Kidney tubule cell (primary cell): ENCODE measurements around the gene BBS2.

Source experiments
- DNase-seq: peaks from one replicate; pipeline ENCODE4 v3.0.0-alpha.2; 2018; ENCODE audit warnings: low spot score

Gene BBS2, protein sequence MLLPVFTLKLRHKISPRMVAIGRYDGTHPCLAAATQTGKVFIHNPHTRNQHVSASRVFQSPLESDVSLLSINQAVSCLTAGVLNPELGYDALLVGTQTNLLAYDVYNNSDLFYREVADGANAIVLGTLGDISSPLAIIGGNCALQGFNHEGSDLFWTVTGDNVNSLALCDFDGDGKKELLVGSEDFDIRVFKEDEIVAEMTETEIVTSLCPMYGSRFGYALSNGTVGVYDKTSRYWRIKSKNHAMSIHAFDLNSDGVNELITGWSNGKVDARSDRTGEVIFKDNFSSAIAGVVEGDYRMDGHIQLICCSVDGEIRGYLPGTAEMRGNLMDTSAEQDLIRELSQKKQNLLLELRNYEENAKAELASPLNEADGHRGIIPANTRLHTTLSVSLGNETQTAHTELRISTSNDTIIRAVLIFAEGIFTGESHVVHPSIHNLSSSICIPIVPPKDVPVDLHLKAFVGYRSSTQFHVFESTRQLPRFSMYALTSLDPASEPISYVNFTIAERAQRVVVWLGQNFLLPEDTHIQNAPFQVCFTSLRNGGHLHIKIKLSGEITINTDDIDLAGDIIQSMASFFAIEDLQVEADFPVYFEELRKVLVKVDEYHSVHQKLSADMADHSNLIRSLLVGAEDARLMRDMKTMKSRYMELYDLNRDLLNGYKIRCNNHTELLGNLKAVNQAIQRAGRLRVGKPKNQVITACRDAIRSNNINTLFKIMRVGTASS

DNA sequence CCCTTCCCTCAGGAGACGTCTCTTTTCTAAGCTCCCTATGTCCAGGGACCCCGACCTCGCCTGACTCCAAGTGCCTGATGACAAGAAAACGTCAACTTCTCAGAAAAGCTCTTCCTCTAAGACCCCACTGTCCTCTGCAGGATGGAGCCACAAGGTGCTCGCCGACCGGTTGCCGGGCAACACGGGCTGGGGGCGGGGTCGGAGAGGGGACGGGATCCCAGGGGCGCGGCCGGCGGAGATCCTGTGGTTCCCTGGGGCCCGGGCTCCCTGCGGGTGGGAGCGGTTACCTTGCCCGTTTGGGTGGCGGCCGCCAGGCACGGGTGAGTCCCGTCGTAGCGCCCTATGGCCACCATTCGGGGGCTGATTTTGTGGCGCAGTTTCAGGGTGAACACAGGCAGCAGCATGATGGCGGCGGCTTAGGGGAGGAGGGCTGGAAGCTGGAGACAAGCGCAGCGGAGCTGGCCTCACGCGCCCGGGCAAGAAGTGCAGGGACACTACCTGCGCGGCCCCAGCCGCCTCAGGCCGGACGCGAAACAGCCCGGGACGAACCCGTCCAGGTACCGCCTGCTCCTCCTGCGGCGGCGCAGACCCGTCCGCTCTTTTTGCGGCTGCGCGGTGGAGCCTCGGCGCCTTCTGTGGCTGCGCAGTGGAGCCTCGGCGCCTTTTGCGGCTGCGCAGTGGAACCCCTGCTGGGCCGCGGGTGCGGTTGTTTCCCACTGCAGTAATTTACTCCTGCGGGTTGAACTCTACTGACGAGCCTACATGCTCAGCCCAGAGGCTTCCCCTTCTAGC, at the start of gene BBS2:
Gene BBS2 (minus strand): TSS at position 566 of the 792 bp plus-strand sequence. CDS start 162 bp downstream, at position 404.
- peak; percentile 92 for DNase-seq

DNA sequence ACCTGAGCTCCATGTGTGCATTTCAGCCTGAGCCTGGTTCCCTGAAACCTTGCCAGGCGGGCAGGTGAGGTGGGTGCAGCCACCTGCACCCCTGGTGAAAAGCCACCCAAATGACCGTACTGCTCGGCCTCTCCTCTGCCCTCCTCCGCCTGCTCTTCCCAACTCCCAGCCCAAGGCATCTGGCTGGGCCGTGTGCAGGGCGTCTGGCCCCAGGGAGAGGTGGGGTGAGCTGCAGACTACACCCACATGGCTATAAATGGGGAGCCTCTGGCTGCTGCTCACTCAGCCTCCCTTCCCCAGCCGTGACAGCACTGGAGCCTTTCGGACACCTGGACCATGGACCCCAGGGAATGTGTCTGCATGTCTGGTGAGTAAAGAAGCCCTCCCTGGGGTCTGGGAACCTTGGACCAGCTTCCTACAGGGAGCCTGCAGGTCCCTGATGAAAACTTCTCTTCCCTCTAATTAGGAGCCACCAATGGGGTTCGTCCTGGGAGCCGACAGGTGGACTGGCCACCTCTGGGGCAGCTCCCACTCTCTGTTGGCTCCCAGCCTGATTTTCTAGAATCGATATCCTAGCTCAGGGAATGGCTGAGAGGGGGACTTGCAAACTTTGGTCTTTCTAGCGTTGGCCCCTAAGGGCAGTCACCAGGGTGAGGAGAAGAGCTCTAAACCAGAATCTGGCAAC, 45.1 kb upstream of the BBS2 start, which contains the start of gene MT4:
Gene MT4 (plus strand): TSS at position 281 of the 685 bp plus-strand sequence. CDS start 56 bp downstream, at position 337.
- no peak for DNase-seq

DNA sequence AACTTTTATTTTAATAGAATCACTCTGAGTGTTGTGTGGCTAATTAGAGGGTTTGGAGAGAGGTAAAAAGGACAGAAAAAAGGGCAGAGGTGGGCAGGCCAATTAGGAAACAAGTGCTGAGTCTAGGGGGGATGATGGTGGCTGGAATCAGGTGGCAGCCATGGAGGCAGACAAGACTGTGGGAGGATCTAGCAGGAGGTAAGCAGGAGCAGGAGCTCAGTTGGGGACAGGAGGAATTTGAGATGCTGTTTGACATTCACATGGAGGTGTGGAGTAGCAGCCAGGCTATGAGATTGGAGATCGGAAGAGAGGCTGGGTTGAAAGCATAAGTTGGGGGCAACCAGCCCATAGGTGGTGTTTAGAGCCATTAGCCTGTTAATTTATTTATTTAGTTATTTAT, 41.3 kb upstream of the BBS2 start:
- DNase-seq, result no peak

DNA sequence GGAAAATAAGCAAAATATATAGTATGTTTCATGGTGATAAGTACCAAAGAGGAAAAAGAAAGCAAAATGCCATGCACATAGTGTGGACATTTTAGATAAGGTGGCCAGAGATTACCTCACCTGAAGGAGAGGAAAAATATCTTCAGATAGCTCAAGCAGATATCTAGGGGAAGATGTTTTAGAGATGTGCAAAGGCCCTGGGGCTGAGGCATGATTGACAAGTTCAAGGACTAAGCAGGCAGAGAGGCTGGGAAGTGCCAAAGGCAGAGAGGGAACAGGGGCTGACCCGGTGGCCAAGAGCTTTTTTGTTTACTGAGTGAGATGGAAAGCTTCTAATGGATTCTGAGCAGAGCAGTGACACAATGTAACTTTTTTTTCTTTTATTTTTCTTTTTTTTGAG, 40.6 kb upstream of the BBS2 start:
- DNase-seq, result no peak

DNA sequence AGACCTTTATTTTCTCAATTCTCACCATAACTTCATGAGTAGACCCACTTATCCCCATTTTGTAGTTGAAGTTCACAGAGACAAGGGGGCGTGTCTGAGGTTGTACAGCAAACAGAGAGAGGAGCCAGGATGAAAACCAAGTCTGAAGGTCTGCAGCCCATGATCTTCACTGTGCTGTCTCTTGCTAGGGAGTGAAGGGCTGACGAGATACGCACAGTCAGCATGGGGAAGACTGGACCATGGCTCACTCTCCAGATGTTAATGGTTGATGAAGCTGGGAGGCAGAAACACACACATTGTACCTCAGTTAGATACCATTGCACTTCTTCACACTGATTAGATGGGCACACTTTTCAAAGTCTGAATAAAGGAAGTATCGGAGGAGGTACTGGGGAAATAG, 39.3 kb upstream of the BBS2 start:
- no peak for DNase-seq

DNA sequence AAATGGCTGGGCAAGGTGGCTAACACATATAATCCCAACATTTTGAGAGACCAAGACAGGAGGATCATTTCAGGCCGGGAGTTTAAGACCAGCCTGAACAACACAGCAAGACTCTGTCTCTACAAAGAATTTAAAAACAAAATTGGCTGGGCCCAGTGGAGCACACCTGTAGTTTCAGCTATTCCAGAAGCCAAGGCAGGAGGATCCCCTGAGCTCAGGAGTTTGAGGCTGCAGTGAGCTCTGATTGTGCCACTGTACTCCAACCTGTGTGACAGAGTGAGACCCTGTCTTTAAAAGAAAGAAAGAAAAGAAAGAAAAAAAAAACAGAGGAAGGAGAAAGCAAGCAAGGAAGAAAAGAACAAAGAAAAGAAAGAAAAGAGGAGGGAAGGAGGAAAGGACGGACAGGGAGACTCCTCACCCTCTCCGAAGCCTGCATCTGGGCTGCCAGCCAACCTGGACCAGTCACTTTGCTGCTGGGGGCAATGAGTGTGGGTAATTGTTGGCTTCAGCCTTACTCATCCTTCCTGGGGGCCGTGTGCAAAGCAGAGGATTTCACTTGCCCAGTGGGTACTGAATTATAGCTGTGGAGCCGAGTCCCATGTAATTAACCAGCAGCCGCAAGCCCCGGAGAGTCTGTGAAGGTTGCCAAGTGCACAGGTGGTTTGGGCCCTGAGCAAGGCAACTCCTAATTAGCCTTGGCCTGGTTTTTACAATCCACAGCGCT, 38.4 kb upstream of the BBS2 start:
- peak; percentile 83 for DNase-seq

DNA sequence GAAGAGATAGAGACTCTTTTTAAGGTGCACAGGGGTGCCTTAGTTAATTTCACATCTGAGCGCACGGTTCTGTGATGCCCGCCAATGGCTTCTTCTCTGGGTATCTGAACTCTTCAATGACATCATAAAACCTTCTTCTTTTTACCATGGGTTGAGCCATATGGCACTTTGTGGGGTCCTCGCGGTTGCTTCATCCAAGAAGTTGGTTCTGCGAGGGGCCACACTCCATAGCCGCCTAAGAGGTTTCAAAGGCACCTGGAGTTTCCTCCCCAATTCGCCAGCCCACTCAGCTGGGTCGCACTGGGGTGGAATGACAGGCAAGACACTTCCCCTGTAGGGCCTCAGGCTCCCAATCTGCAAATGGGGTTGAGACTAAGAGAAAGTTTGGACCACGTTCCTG, 34.6 kb upstream of the BBS2 start:
- no peak for DNase-seq

DNA sequence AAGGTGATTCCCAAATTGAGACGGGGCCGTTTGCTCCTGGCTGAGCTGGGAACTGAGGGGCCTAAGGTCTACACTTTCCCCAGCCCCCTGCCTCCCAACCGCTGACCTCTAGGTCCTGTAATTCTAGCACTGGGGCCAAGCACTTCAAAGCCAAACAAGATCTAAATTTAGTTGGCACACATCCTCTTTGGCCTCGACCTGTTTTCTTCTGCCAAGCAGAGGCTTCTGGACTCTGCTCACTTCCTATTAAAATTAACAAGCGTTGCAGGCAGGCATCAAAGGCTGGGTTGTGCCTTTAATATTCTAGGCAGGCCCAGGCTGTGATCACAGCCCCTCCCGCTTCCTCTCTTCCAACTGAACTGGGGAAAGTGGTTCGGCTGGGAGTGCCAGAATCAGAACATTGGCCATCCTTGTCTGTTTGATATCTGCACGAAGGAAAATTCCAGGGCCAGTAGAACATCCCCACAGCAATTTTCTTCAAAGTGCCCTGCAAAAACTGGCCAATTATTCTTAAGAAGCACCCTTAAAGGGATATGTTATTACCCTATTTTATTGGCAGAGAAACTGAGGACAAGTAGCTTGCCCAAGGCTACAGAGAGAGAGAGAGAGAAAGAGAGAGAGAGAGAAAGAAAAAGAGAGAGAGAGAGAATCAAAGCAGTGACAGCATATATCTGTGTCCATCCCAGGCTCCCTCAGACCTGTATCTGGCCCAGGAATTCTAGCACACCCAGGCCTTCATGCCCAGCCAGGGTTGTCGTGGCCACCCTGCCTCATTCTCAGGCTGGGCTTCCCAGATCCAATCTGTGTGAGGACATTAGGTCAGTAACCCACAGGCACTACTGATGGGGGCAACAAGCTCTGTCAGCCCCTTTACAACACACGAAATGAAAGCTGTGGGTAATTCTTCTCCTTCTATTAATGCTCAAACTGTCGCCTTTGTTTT, 32.2 kb upstream of the BBS2 start:
- DNase-seq, result no peak

DNA sequence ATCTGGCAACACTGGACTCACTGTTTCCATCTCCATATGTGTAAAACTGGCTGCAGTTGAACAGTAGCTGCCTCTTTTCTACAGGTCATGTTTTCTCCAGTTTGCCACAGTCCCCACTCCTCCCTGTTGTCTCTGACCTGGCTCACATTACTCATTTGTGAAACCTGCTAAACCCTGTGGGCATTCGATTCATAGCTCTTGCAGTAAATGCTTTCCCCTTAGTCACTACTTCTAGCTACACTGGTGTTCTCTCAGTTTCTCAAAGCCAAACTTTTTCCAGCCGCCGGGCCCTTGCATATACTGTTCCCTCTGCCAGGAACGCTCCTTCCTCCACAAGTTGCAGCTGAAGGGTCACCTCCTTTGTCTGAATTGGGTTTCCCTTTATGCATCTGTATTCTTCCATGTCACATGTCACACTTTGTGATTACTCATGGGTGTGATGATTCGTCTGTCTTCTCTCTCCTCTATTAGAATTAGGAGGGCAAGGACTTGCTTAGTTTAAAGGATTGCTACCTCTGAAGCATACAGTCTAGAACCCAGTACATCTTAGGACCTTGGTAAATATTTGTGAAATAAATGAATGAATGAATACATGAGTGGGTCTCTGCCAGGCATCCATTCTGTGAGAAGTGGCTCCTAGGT, 30.0 kb upstream of the BBS2 start:
- peak; percentile 53 for DNase-seq

DNA sequence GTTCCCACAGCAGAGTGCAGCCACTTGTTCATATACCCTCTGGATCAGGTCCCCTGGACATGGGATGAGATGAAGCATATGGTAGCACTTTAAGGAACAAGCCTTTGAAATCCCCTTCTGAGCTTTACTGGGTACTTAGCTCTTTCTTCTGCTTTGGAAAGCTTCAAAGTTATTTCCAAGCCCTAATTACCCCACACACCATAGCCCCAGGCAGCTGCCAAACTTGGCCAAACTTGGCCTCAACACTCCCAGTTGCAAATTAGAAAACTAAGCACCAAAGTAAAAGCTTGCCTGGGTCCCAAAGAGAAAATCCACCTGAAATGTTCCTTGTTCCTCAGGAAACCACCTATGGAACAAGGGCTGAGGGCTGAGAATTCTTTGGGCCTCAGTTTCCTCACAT, 29.3 kb upstream of the BBS2 start:
- no peak for DNase-seq

DNA sequence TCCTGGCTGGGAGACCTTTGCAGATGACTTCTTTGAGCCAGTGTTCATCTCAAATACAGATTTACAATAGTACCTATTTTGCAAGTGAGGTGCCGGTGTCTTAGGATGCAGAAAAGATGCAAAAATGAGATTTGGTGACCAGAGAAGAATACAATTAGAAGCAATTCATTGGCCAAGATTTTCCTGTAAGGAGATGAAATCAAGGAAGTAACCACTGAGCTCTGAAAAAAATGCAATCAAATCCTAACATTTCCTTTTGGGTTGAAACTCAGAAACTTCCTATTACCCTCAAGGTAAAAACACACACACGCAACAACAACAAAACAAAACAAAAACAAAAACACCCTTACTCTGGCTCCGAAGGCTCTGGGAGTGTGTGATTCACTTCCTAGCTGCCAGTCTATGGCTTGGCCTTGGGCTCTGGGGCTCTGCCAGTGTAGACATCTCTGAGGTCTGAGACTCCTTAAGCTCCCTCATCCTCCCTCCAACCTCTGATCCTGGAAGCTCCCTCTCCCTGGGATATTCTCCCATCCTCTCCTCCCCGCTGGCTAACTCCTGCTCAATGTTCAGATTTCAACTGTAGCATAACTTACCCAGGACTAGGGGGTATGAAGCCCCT, 28.2 kb upstream of the BBS2 start:
- no peak for DNase-seq

DNA sequence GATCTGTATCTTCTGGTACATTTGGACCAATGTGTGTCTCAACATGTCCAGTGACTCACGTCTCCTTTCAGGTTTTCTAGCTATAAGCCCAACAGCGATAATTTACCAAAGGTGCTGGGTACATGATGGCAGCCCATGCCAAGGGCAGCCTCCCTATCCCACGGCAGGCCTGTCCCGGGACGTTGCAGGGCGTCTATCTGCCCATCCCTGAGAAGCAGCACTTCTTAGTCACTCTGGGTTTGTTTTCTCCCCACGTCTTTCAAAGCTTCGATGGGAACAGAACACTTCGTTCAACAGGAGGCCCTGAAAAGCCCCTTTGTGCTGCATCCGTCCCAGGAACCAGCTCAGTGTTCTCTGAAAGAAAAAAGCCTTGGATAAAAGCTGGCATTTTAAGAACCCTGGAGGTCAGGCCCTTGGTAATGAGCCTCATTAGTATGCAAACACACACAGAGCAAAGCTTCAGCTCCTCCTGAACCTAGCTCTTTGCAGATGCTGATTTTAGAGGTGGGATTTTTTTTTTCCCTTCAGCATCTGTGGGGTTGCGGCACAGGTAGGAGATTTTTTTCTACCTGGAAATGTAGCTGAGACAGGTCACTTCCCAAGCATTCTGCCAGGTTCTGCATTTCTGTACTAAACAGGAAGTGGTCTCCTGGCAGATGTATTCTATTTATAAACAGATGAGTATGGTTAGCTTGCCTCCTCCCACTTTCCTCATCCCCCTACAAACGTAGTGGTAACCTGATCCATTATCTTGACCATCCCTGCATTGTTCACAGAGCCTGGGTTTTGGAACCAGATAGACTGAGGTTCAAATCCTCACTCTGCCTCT, 27.5 kb upstream of the BBS2 start:
- peak; percentile 60 for DNase-seq

DNA sequence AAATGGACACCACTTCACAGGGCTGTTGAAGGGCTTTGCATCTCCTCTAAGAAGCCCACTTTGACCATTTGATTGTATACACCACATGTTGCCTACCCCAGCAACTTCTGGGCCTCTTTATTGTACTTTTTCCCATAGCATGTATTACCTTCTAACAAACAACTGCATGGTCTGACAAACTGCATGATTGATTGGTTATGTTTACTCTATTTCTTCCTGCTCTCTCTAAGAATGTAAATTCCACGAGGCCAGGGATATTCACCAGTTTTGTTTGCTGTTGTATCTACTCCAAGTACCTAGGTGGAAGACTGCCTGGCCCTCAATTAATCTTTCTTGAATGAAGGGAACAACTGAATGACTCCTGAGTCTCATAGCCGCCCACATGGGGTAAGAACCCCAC, 22.2 kb upstream of the BBS2 start:
- DNase-seq, result no peak

DNA sequence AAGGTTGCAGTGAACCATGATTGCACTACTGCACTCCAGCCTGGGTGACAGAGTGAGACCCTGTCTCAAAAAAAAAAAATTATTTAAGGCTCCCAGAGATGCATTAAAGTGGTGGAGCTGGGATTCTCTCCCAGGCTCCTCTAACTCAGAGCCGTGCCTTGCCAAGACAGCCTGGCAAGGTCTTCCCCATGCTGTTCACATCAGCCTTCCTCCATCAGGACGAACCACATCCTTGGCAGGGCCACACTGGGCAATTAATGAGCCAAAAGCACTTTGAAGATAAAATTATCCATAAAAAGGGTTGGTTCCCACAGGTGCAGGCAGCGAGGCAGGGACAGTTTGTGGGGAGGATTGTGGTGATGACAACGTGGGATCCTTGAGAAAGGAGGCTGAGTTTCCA, 19.8 kb upstream of the BBS2 start:
- no peak for DNase-seq

DNA sequence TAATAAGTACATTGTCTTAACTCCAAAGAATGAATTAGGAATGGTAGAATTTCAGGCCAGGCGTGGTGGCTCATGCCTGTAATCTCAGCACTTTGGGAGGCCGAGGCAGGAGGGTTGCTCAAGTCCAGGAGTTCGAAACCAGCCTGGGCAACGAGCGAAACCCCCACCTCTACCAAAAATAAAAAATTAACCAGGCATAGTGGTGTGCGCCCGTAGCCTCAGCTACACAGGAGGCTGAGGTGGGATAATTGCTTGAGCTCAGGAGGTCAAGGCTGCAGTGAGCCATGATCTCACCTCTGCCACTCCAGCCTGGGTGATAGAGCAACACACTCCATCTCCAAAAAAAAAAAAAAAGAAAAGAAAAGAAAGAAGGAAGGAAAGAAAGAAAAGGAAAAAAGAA, 18.5 kb upstream of the BBS2 start:
- no peak for DNase-seq

DNA sequence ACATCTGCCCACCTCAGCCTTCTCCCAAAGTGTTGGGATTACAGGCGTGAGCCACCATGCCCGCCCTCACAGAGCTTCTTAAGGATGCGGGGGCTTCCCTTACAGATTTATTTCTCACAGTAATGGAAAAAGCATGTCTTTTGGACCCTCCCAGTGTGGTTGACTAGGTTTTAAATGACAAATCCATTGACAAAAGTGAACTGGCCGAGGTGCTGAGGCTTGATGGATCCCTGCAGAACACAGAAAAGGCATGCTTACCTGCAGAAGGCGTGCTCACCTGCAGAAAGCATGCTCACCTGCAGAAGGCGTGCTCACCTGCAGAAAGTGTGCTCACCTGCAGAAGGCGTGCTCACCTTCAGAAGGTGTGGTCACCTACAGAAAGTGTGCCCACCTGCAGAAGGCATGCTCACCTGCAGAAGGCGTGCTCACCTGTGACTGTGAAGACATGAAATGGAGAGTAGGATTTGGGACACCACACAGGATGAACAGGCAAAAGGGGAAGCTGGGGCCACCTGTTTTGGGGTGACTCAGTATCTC, 15.1 kb upstream of the BBS2 start:
- no peak for DNase-seq

DNA sequence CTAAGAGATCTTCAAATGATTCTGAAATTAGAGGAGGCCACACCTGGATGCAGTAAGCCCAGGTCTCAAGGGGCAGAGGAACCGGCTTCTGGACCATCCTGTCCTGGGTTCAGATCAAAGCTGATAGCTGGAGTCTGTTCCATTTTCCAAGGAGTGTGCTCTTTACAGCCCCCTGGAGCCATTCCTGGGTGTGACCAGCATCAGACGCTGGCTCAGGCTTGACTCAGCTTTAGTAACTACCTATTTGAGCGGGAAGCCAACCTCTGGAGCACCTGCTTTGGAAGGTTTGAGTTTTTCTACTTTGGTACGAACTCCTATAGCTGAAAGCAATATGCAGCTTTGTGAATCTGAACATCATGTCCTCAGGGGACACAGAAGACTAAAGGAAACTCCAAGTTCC, 12.9 kb upstream of the BBS2 start:
- DNase-seq, result no peak

DNA sequence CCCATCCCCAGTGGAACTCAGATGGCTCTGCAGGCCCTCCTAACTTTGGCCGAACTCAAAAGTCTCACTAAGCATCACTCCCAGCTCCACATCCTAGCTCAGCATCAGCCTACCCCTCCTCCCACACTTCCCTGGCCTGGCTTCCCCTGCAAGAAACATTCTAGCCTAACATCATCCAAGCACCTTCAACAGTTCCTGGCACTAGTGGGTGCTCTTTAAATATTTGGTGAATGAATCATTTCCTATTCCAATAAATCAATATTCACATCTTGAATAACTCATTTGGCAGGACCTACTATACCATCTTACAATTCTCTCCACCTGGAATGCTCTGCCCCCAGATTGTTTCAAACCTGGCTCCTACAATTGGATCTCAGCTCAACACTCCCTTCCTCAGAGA, 11.0 kb upstream of the BBS2 start:
- DNase-seq, result peak; percentile 40
